ENCODE measurements around the gene RIMKLA. TPM values are rescaled to one million over a fixed set of nuclear protein-coding genes. Genes with fewer than 3 reads are reported as not detected.

The RIMKLA gene
- total and polyA plus RNA-seq, 10 of the 15 experiments (the other 5 are each of a cell fraction or from before 2014, with no cell fraction given), result 0.01 to 0.52 (median 0.08) TPM

DNA sequence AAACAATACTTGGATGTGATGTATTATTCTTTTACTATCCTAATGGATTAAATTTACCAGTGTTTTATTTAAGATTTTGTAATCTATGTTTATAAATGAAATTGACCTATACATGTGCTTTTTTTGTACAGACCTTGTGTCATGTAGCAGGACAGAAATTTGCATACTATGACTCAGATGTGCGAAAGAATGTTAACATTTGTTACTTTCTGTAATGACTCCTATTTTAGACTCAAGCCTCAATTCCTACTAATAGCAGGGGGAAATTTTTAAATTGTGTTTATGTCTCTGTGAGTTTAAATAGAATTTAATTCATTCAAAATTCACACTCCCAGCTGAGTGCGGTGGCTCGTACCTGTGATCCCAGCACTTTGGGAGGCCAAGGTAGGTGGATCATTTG is 21.8 kb upstream of the RIMKLA start:
- RAD21 ChIA-PET (ENCODE audit: unreplicated experiment), result no interaction called here
- BruUV-seq (replicated peaks), result no TSS peak
- no peaks in the 10 kb centered on the region for H3K79me2 ChIP-seq (ENCODE audit: control insufficient read depth, insufficient read depth, low read length)
- intact Hi-C loops (cut with micrococcal nuclease; ENCODE audit: unreplicated experiment), result no loop called here
- no peak overlapping the region for H3K4me2 ChIP-seq (ENCODE audit: control insufficient read depth, insufficient read depth)
- peaks cover 11% of the 10 kb centered on the region for H3K4me1 ChIP-seq (ENCODE audit: control insufficient read depth, insufficient read depth, low read length)
- H3K27me3 ChIP-seq (replicated peaks in 1 of 2; ENCODE audit: control insufficient read depth in 2 of 2, insufficient read depth in 2 of 2, low read length in 1 of 2), result no peaks in the 10 kb centered on the region
- no peak overlapping the region for H3K27ac ChIP-seq (ENCODE audit: control insufficient read depth, insufficient read depth)
- no peak overlapping the region for H3K9ac ChIP-seq (ENCODE audit: control insufficient read depth, insufficient read depth, low read length)
- no peaks in the 10 kb centered on the region for H4K20me1 ChIP-seq (ENCODE audit: control insufficient read depth, insufficient read depth)
- DNase-seq (ENCODE audit: low read depth, low spot score), result peak; percentile 11
- CTCF ChIA-PET, result interaction anchor here (2.1 kb wide), 1 partner anchor 14 kb away, joined by 7 read pairs; no protein-coding TSS in a partner anchor
- H2AFZ ChIP-seq (ENCODE audit: control insufficient read depth, low read depth, low read length), result no peak overlapping the region
- no peak for FAIRE-seq
- no peak overlapping the region for H3K4me3 ChIP-seq
- ATAC-seq, result peak; percentile 86
- 1% methylated on average over 3 of the region's 3 CpGs for WGBS (ENCODE audit: insufficient coverage, insufficient replicate concordance, low lambda C conversion rate, missing lambda C conversion rate)
- POLR2A ChIA-PET, result interaction anchor here (0.7 kb wide), 1 partner anchor 99 kb away, joined by 3 read pairs; no protein-coding TSS in a partner anchor
- H3K9me3 ChIP-seq (replicated peaks; ENCODE audit: control insufficient read depth, insufficient read depth, low read length), result no peaks in the 10 kb centered on the region
- no peaks in the 10 kb centered on the region for H3K36me3 ChIP-seq (ENCODE audit: control insufficient read depth in 2 of 2, insufficient read depth in 2 of 2, low read length in 1 of 2)
- SMC1A ChIA-PET (ENCODE audit: uncharacterized antibody, unreplicated experiment), result no interaction called here
- in situ Hi-C loops (cut with MboI), result no loop called here
- TF ChIP-seq NFYB (IDR thresholded peaks at IDR 0.05; ENCODE audit: insufficient read depth, low read depth, low read length), result no peak
- peak; percentile 25 for TF ChIP-seq JUNB (IDR thresholded peaks at IDR 0.05)
- TF ChIP-seq SREBF1 (IDR thresholded peaks at IDR 0.05; ENCODE audit: low read length), result no peak
- TF ChIP-seq, protein P1, sequence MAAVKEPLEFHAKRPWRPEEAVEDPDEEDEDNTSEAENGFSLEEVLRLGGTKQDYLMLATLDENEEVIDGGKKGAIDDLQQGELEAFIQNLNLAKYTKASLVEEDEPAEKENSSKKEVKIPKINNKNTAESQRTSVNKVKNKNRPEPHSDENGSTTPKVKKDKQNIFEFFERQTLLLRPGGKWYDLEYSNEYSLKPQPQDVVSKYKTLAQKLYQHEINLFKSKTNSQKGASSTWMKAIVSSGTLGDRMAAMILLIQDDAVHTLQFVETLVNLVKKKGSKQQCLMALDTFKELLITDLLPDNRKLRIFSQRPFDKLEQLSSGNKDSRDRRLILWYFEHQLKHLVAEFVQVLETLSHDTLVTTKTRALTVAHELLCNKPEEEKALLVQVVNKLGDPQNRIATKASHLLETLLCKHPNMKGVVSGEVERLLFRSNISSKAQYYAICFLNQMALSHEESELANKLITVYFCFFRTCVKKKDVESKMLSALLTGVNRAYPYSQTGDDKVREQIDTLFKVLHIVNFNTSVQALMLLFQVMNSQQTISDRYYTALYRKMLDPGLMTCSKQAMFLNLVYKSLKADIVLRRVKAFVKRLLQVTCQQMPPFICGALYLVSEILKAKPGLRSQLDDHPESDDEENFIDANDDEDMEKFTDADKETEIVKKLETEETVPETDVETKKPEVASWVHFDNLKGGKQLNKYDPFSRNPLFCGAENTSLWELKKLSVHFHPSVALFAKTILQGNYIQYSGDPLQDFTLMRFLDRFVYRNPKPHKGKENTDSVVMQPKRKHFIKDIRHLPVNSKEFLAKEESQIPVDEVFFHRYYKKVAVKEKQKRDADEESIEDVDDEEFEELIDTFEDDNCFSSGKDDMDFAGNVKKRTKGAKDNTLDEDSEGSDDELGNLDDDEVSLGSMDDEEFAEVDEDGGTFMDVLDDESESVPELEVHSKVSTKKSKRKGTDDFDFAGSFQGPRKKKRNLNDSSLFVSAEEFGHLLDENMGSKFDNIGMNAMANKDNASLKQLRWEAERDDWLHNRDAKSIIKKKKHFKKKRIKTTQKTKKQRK (IDR thresholded peaks at IDR 0.05; ENCODE audit: low read depth, low read length), result no peak
- TF ChIP-seq TARDBP (IDR thresholded peaks at IDR 0.05; ENCODE audit: borderline replicate concordance), result no peak
- TF ChIP-seq SUPT20H (IDR thresholded peaks at IDR 0.05; ENCODE audit: borderline replicate concordance, control insufficient read depth, low read depth, low read length), result no peak
- no peak for TF ChIP-seq EED (IDR thresholded peaks at IDR 0.05; ENCODE audit: low read depth)
- TF ChIP-seq, protein P2, sequence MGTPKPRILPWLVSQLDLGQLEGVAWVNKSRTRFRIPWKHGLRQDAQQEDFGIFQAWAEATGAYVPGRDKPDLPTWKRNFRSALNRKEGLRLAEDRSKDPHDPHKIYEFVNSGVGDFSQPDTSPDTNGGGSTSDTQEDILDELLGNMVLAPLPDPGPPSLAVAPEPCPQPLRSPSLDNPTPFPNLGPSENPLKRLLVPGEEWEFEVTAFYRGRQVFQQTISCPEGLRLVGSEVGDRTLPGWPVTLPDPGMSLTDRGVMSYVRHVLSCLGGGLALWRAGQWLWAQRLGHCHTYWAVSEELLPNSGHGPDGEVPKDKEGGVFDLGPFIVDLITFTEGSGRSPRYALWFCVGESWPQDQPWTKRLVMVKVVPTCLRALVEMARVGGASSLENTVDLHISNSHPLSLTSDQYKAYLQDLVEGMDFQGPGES (IDR thresholded peaks at IDR 0.05), result no peak
- no peak for TF ChIP-seq MXI1 (IDR thresholded peaks at IDR 0.05; ENCODE audit: low read depth, low read length)
- TF ChIP-seq, protein P3, sequence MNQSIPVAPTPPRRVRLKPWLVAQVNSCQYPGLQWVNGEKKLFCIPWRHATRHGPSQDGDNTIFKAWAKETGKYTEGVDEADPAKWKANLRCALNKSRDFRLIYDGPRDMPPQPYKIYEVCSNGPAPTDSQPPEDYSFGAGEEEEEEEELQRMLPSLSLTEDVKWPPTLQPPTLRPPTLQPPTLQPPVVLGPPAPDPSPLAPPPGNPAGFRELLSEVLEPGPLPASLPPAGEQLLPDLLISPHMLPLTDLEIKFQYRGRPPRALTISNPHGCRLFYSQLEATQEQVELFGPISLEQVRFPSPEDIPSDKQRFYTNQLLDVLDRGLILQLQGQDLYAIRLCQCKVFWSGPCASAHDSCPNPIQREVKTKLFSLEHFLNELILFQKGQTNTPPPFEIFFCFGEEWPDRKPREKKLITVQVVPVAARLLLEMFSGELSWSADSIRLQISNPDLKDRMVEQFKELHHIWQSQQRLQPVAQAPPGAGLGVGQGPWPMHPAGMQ (IDR thresholded peaks at IDR 0.05; ENCODE audit: borderline replicate concordance), result no peak
- TF ChIP-seq, protein P4, sequence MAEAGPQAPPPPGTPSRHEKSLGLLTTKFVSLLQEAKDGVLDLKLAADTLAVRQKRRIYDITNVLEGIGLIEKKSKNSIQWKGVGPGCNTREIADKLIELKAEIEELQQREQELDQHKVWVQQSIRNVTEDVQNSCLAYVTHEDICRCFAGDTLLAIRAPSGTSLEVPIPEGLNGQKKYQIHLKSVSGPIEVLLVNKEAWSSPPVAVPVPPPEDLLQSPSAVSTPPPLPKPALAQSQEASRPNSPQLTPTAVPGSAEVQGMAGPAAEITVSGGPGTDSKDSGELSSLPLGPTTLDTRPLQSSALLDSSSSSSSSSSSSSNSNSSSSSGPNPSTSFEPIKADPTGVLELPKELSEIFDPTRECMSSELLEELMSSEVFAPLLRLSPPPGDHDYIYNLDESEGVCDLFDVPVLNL (IDR thresholded peaks at IDR 0.05; ENCODE audit: low read depth, low read length), result no peak
- no peak for TF ChIP-seq ZNF622 (IDR thresholded peaks at IDR 0.05)
- TF ChIP-seq ZBED1 (IDR thresholded peaks at IDR 0.05; ENCODE audit: borderline replicate concordance), result no peak
- TF ChIP-seq, protein P5, sequence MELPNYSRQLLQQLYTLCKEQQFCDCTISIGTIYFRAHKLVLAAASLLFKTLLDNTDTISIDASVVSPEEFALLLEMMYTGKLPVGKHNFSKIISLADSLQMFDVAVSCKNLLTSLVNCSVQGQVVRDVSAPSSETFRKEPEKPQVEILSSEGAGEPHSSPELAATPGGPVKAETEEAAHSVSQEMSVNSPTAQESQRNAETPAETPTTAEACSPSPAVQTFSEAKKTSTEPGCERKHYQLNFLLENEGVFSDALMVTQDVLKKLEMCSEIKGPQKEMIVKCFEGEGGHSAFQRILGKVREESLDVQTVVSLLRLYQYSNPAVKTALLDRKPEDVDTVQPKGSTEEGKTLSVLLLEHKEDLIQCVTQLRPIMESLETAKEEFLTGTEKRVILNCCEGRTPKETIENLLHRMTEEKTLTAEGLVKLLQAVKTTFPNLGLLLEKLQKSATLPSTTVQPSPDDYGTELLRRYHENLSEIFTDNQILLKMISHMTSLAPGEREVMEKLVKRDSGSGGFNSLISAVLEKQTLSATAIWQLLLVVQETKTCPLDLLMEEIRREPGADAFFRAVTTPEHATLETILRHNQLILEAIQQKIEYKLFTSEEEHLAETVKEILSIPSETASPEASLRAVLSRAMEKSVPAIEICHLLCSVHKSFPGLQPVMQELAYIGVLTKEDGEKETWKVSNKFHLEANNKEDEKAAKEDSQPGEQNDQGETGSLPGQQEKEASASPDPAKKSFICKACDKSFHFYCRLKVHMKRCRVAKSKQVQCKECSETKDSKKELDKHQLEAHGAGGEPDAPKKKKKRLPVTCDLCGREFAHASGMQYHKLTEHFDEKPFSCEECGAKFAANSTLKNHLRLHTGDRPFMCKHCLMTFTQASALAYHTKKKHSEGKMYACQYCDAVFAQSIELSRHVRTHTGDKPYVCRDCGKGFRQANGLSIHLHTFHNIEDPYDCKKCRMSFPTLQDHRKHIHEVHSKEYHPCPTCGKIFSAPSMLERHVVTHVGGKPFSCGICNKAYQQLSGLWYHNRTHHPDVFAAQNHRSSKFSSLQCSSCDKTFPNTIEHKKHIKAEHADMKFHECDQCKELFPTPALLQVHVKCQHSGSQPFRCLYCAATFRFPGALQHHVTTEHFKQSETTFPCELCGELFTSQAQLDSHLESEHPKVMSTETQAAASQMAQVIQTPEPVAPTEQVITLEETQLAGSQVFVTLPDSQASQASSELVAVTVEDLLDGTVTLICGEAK (IDR thresholded peaks at IDR 0.05; ENCODE audit: borderline replicate concordance), result no peak

All from GM12878 (cell line).